ENCODE data around the gene HOXC13. TPM values are rescaled to one million over a fixed set of nuclear protein-coding genes. Genes with fewer than 3 reads are reported as not detected.

The HOXC13 gene
- total RNA-seq (2016; rRNA removed; fragmentation: Illumina TruSeq; extraction: Trizol), result 0.07 TPM in 2 replicates
- total RNA-seq (2016; cell fraction: cytosol; rRNA removed; fragmentation: Illumina TruSeq; extraction: Trizol; ENCODE audit: low read depth), result not detected in 2 replicates
- total RNA-seq (2016; cell fraction: insoluble cytoplasmic fraction; rRNA removed; fragmentation: Illumina TruSeq; extraction: Trizol), result not detected in 2 replicates
- total RNA-seq (2016; cell fraction: membrane; rRNA removed; fragmentation: Illumina TruSeq; extraction: Trizol), result 0.10 TPM in 1 of 2 replicates, not detected in the other
- total RNA-seq (2016; cell fraction: nucleus; rRNA removed; fragmentation: Illumina TruSeq; extraction: Trizol), result not detected in 2 replicates
- polyA plus RNA-seq (2011; rRNA removed), result not detected in 2 replicates
- polyA plus RNA-seq (2011; cell fraction: cytosol; rRNA removed), result not detected in 2 replicates
- not detected in 2 replicates for polyA plus RNA-seq (2011; cell fraction: nucleus; rRNA removed)
- polyA plus RNA-seq (2012), result not detected in 2 replicates
- polyA plus RNA-seq (2016; cell fraction: cytosol; fragmentation: Illumina TruSeq; extraction: Trizol; ENCODE audit: low read depth), result not detected in 2 replicates
- polyA plus RNA-seq (2016; cell fraction: insoluble cytoplasmic fraction; fragmentation: Illumina TruSeq; extraction: Trizol; ENCODE audit: low read depth), result not detected in 2 replicates
- polyA plus RNA-seq (2016; cell fraction: membrane; fragmentation: Illumina TruSeq; extraction: Trizol; ENCODE audit: low read depth), result not detected in 2 replicates
- not detected in 2 replicates for polyA plus RNA-seq (2016; cell fraction: nucleus; fragmentation: Illumina TruSeq; extraction: Trizol; ENCODE audit: insufficient read depth, low read depth)
- polyA minus RNA-seq (2011; rRNA and poly(A)+ RNA removed; ENCODE audit: low replicate concordance), result 0.10 and 9.6 TPM in 2 replicates
- polyA minus RNA-seq (2011; cell fraction: cytosol; rRNA and poly(A)+ RNA removed), result not detected in 2 replicates
- not detected in 2 replicates for polyA minus RNA-seq (2011; cell fraction: nucleus; rRNA and poly(A)+ RNA removed)
- Bru-seq, nascent RNA, result percentile 18 among the genes with signal in this experiment
- BruChase-seq, experiment 1, labeled RNA remaining after a 6-hour chase, result percentile 26 among the genes with signal in this experiment
- percentile 25 among the genes with signal in this experiment for BruChase-seq, experiment 2, labeled RNA remaining after a 2-hour chase
- long read RNA-seq, experiment 1, result 0 reads
- long read RNA-seq, experiment 2, result 0 reads

DNA sequence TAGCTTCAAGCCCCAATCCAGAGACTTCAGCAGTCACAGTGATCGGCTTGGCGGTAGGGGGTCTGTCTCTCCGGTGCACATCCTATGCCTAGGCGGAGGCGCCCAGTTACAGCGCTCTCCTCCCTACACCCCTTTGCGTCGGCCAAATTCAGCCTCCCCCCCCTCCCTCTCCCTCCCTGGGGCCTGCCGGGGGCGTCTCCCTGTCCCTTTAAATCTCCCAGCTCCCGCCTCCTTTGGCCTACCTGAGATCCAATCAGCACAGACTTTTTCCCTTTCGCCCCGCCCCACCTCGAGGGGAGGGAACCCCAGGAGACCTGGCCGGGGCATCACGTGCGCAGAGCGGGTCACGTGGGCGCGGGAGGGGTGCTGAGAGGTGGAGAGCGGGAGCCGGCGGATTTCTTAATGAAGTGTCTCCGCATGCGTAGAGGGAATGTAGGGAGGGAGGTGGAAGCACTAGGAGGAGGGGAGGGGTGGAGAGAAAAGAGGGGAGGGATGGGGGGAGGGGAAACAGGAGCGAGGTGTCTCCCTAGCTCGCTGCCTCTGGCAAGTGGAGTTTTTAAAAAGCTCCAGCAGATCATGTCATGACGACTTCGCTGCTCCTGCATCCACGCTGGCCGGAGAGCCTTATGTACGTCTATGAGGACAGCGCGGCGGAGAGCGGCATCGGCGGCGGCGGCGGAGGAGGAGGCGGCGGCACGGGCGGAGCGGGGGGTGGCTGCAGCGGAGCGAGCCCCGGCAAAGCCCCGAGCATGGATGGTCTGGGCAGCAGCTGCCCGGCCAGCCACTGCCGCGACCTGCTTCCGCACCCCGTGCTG lies at the start of gene HOXC13:
Gene HOXC13, plus strand, starts transcription at position 506 of the 815 bp plus-strand sequence. Its CDS starts 76 bp downstream, at position 582.
- Histone ChIP-seq H4K20me1 (ENCODE audit: insufficient read depth, low read length) (no peaks in the 10 kb centered on the region), H3K9ac (ENCODE audit: insufficient read depth, low read depth, low read length) (no peak within 1 kb of the TSS), H3K27ac (ENCODE audit: extremely low read length, insufficient read depth, low read length) (no peak within 1 kb of the TSS), H3K4me1 (ENCODE audit: insufficient read depth, low read length) (no peaks in the 10 kb centered on the region), H3K27me3 (ENCODE audit: control insufficient read depth in 1 of 2, insufficient read depth in 2 of 2, low read length in 2 of 2) (peaks cover 7 to 87% of the 10 kb centered on the region in 2 experiments; a peak in 4 of 5 replicates), H3K36me3 (replicated peaks in 1 of 2; ENCODE audit: control insufficient read depth in 1 of 2, insufficient read depth in 2 of 2, low read length in 2 of 2) (no peaks in the 10 kb centered on the region), H2AFZ (ENCODE audit: low read length) (no peak within 1 kb of the TSS), H3K79me2 (ENCODE audit: insufficient read depth, low read length) (no peaks in the 10 kb centered on the region), H3K4me3 (replicated peaks in 1 of 3; ENCODE audit: insufficient read depth in 1 of 3, low read depth in 2 of 3, low read length in 3 of 3) (no peak within 1 kb of the TSS), H3K4me2 (ENCODE audit: low read depth, low read length) (peak within 1 kb of the TSS; percentile 36; the same call in 1 of the 2 replicates), H3K9me3 (ENCODE audit: low read length) (no peaks in the 10 kb centered on the region)
- in situ Hi-C loops (cut with HindIII; ENCODE audit: extremely low pct_ligation_motif_present, low pct_unique_long_range_greater_than_20kb), result loop anchor here (25.0 kb wide), 1 partner anchor 151 kb away; no protein-coding TSS in a partner anchor
- CTCF ChIA-PET (ENCODE audit: low intra/inter-chr PET ratio, low total read pairs), result no interaction called here
- intact Hi-C loops (cut with micrococcal nuclease; ENCODE audit: unreplicated experiment), result no loop called here
- no TSS peak for BruUV-seq (replicated peaks)
- ATAC-seq (peak; percentile 23; the same call in 1 of the 3 replicates), FAIRE-seq (no peak), DNase-seq (ENCODE audit: low spot score) (peak; percentile 33)
- POLR2A ChIA-PET, result no interaction called here
- TF ChIP-seq BHLHE40 (IDR thresholded peaks at IDR 0.05; ENCODE audit: low read length) (peak; percentile 36), RAD51 (IDR thresholded peaks at IDR 0.05; ENCODE audit: borderline replicate concordance) (peak; percentile 72), ZFP91 (CRISPR knock-in tag; IDR thresholded peaks at IDR 0.05; ENCODE audit: borderline replicate concordance) (peak; percentile 92), ZNF607 (CRISPR knock-in tag; IDR thresholded peaks at IDR 0.05; ENCODE audit: borderline replicate concordance) (no peak)
- TF ChIP-seq, protein P1, sequence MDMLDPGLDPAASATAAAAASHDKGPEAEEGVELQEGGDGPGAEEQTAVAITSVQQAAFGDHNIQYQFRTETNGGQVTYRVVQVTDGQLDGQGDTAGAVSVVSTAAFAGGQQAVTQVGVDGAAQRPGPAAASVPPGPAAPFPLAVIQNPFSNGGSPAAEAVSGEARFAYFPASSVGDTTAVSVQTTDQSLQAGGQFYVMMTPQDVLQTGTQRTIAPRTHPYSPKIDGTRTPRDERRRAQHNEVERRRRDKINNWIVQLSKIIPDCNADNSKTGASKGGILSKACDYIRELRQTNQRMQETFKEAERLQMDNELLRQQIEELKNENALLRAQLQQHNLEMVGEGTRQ (IDR thresholded peaks at IDR 0.05; ENCODE audit: low read depth, low read length), result peak; percentile 88
- TF ChIP-seq, protein P1 (CRISPR knock-in tag; IDR thresholded peaks at IDR 0.05; ENCODE audit: borderline replicate concordance), result peak; percentile 71; the same call in 1 of the 2 replicates
- TF ChIP-seq, protein P2, sequence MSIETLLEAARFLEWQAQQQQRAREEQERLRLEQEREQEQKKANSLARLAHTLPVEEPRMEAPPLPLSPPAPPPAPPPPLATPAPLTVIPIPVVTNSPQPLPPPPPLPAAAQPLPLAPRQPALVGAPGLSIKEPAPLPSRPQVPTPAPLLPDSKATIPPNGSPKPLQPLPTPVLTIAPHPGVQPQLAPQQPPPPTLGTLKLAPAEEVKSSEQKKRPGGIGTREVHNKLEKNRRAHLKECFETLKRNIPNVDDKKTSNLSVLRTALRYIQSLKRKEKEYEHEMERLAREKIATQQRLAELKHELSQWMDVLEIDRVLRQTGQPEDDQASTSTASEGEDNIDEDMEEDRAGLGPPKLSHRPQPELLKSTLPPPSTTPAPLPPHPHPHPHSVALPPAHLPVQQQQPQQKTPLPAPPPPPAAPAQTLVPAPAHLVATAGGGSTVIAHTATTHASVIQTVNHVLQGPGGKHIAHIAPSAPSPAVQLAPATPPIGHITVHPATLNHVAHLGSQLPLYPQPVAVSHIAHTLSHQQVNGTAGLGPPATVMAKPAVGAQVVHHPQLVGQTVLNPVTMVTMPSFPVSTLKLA (IDR thresholded peaks at IDR 0.05), result peak; percentile 23; the same call in 1 of the 2 replicates
- 48% methylated on average over 42 of the region's 56 CpGs for WGBS (ENCODE audit: low lambda C conversion rate)

All from HepG2 (cell line).